Neural cell (in vitro differentiated cells): Measurements from ENCODE around the gene SEL1L2. TPM values are rescaled to one million over a fixed set of nuclear protein-coding genes. Genes with fewer than 3 reads are reported as not detected.

Source experiments
- H2AFZ ChIP-seq: fragments of 200-600, 300-800 bp; sonication (generic), shearing (Covaris generic); 2 replicates; pipeline ENCODE4 v1.6.0; 2014; ENCODE audit warnings: low read depth, mild to moderate bottlenecking, antibody characterized with exemption, low read length, moderate library complexity
- H3F3A ChIP-seq: fragments of 200-600 bp; shearing (Covaris generic); 2 replicates; pipeline ENCODE4 v1.6.1; 2016; ENCODE audit warnings: mild to moderate bottlenecking, moderate library complexity, mixed read lengths, antibody characterized with exemption, low read length; ENCODE audit not compliant: insufficient read depth, poor library complexity, severe bottlenecking
- H3K27ac ChIP-seq: fragments of 200-600, 300-800 bp; sonication (generic), shearing (Covaris generic); 2 replicates; pipeline ENCODE4 v1.5.1; 2014; ENCODE audit warnings: mild to moderate bottlenecking, low read length, moderate library complexity
- H3K27me3 ChIP-seq: fragments of 300-800, 200-600 bp; sonication (generic), shearing (Covaris generic); 2 replicates; pipeline ENCODE4 v1.6.0; 2014; ENCODE audit warnings: mild to moderate bottlenecking, low read depth, low read length, moderate library complexity; ENCODE audit not compliant: insufficient read depth
- H3K36me3 ChIP-seq: fragments of 300-800, 200-600 bp; sonication (generic), shearing (Covaris generic); 2 replicates; pipeline ENCODE4 v1.5.1; 2014; ENCODE audit warnings: mild to moderate bottlenecking, antibody characterized with exemption, low read length, moderate library complexity; ENCODE audit not compliant: insufficient read depth
- H3K4me2 ChIP-seq: fragments of 300-800, 200-600 bp; sonication (generic), shearing (Covaris generic); 2 replicates; pipeline ENCODE4 v1.6.0; 2014; ENCODE audit warnings: mild to moderate bottlenecking, low read length
- H3K4me3 ChIP-seq: fragments of 300-800, 200-600 bp; sonication (generic), shearing (Covaris generic); 2 replicates; pipeline ENCODE4 v1.5.1; 2014; ENCODE audit warnings: mild to moderate bottlenecking, low read length, moderate library complexity
- H3K79me2 ChIP-seq: fragments of 200-600 bp; shearing (Covaris generic); replicated peaks from 2 replicates; pipeline ENCODE4 v1.6.0; 2014; ENCODE audit warnings: mild to moderate bottlenecking, low read length, moderate library complexity; ENCODE audit not compliant: insufficient read depth
- H3K9ac ChIP-seq: fragments of 300-800, 200-600 bp; sonication (generic), shearing (Covaris generic); 2 replicates; pipeline ENCODE4 v1.6.1; 2016; ENCODE audit warnings: mild to moderate bottlenecking, low read length, mixed read lengths
- H3K9me2 ChIP-seq: fragments of 200-600 bp; shearing (Covaris generic); 2 replicates; pipeline ENCODE4 v1.6.1; 2016; ENCODE audit warnings: mild to moderate bottlenecking, low read length, mixed read lengths; ENCODE audit not compliant: insufficient read depth
- H3K9me3 ChIP-seq: fragments of 200-600, 300-800 bp; sonication (generic), shearing (Covaris generic); 2 replicates; pipeline ENCODE4 v1.6.1; 2016; ENCODE audit warnings: mild to moderate bottlenecking, mixed run types, low read length, moderate library complexity, mixed read lengths
- H4K20me1 ChIP-seq: fragments of 200-600 bp; shearing (Covaris generic); 2 replicates; pipeline ENCODE4 v1.6.1; 2016; ENCODE audit warnings: mild to moderate bottlenecking, mixed run types; ENCODE audit not compliant: insufficient read depth
- CTCF ChIP-seq: fragments of 450-650 bp; IDR thresholded peaks from 2 replicates; pipeline ENCODE4 v1.5.1; 2014; ENCODE audit warnings: antibody characterized with exemption, mild to moderate bottlenecking, moderate library complexity; ENCODE audit not compliant: poor library complexity, severe bottlenecking
- EP300 ChIP-seq: fragments of 450-650 bp; conservative IDR thresholded peaks from 2 replicates; pipeline ENCODE4 v1.6.1; 2014; ENCODE audit warnings: antibody characterized with exemption, mild to moderate bottlenecking, moderate library complexity; ENCODE audit not compliant: poor library complexity, severe bottlenecking
- EZH2 ChIP-seq: fragments of 200-600, 300-800 bp; shearing (Covaris generic), sonication (generic); IDR thresholded peaks from 2 replicates; pipeline ENCODE4 v1.6.1; 2014; ENCODE audit warnings: antibody characterized with exemption, low read length, borderline replicate concordance, mild to moderate bottlenecking; ENCODE audit not compliant: insufficient read depth, poor library complexity, severe bottlenecking
- MXI1 ChIP-seq: fragments of 450-650 bp; conservative IDR thresholded peaks from 2 replicates; pipeline ENCODE4 v1.6.1; 2014; ENCODE audit warnings: antibody characterized with exemption, mild to moderate bottlenecking; ENCODE audit not compliant: poor library complexity, severe bottlenecking
- POLR2AphosphoS5 ChIP-seq: IDR thresholded peaks from 2 replicates; pipeline ENCODE4 v1.6.1; 2012
- RAD21 ChIP-seq: fragments of 450-650 bp; conservative IDR thresholded peaks from 2 replicates; pipeline ENCODE4 v1.6.1; 2014; ENCODE audit warnings: antibody characterized with exemption, mild to moderate bottlenecking, moderate library complexity
- REST ChIP-seq: IDR thresholded peaks from 2 replicates; pipeline ENCODE4 v1.6.1; 2012; ENCODE audit warnings: borderline replicate concordance
- SMC3 ChIP-seq: fragments of 450-650 bp; conservative IDR thresholded peaks from 2 replicates; pipeline ENCODE4 v1.6.1; 2014; ENCODE audit warnings: antibody characterized with exemption, mild to moderate bottlenecking, moderate library complexity; ENCODE audit not compliant: poor library complexity
- TAF1 ChIP-seq: IDR thresholded peaks from 2 replicates; pipeline ENCODE4 v1.6.1; 2012; ENCODE audit warnings: low read depth
- polyA plus RNA-seq: library from polyadenylated mRNA; depleted of rRNA; stranded (reverse); fragments of >200 nt; gene quantifications from 2 replicates; pipeline ENCODE4 v1.2.3, GENCODE V29; 2014

Gene SEL1L2
- polyA plus RNA-seq, 1 donor from 2014 or later = not detected

- Histone ChIP-seq H4K20me1 (no peaks in the 10 kb centered on the region), H3K4me3 (no peak overlapping the region), H3K79me2 (no peaks in the 10 kb centered on the region), H3K4me2 (no peak overlapping the region), H3K27me3 (no peaks in the 10 kb centered on the region), H3K27ac (no peak overlapping the region), H3K9ac (no peak overlapping the region), H3F3A (no peaks in the 10 kb centered on the region), H3K9me2 (no peaks in the 10 kb centered on the region), H2AFZ (no peak overlapping the region), H3K36me3 (no peaks in the 10 kb centered on the region), H3K9me3 (no peaks in the 10 kb centered on the region)
- TF ChIP-seq TAF1 (no peak), EP300 (no peak), POLR2AphosphoS5 (no peak), REST (no peak), EZH2 (no peak), MXI1 (no peak), SMC3 (no peak), CTCF (no peak), RAD21 (no peak)
Observed at GRCh38 chr20:13858439-13858838, 132.0 kb downstream of the SEL1L2 start.

GRCh38 chr20:13857961-13858360 is 132.5 kb downstream of the SEL1L2 start:
- Histone ChIP-seq H3K9me2 (no peaks in the 10 kb centered on the region), H3K9ac (no peak overlapping the region), H3K4me2 (no peak overlapping the region), H3K27me3 (no peaks in the 10 kb centered on the region), H3K27ac (no peak overlapping the region), H3F3A (no peaks in the 10 kb centered on the region), H3K79me2 (no peaks in the 10 kb centered on the region), H4K20me1 (no peaks in the 10 kb centered on the region), H2AFZ (no peak overlapping the region), H3K4me3 (no peak overlapping the region), H3K9me3 (no peaks in the 10 kb centered on the region), H3K36me3 (no peaks in the 10 kb centered on the region)
- TF ChIP-seq RAD21 (no peak), EP300 (no peak), CTCF (no peak), EZH2 (no peak), SMC3 (no peak), REST (no peak), POLR2AphosphoS5 (no peak)
